DOHH2 (cell line): Measurements from ENCODE around the gene ANKRD13C.

Experiments used
- H3F3A ChIP-seq: fragments of 200-600 bp; sonication (generic), shearing (Covaris generic); 2 replicates; pipeline ENCODE4 v1.6.0; 2016; ENCODE audit warnings: antibody characterized with exemption, mild to moderate bottlenecking; ENCODE audit not compliant: control insufficient read depth, insufficient read depth
- H3K27ac ChIP-seq: fragments of 200-600 bp; sonication (generic); 2 replicates; pipeline ENCODE4 v1.5.1; 2014; ENCODE audit warnings: low read depth, mild to moderate bottlenecking, low read length, moderate library complexity
- H3K27me3 ChIP-seq: fragments of 200-600 bp; sonication (generic); 2 replicates; pipeline ENCODE4 v1.6.1; 2014; ENCODE audit warnings: mild to moderate bottlenecking, low read length, mixed read lengths; ENCODE audit not compliant: control insufficient read depth
- H3K36me3 ChIP-seq: fragments of 200-600 bp; sonication (generic); 2 replicates; pipeline ENCODE4 v1.6.1; 2014; ENCODE audit warnings: mild to moderate bottlenecking, low read length, moderate library complexity, mixed read lengths; ENCODE audit not compliant: control insufficient read depth
- H3K4me1 ChIP-seq: fragments of 200-600 bp; sonication (generic); 2 replicates; pipeline ENCODE4 v1.6.1; 2014; ENCODE audit warnings: mild to moderate bottlenecking, low read length, mixed read lengths; ENCODE audit not compliant: control insufficient read depth
- H3K4me2 ChIP-seq: fragments of 200-600 bp; sonication (generic); 2 replicates; pipeline ENCODE4 v1.6.0; 2014; ENCODE audit warnings: mild to moderate bottlenecking, low read length, moderate library complexity
- H3K4me3 ChIP-seq: fragments of 200-600 bp; sonication (generic); 2 replicates; pipeline ENCODE4 v1.5.1; 2014; ENCODE audit warnings: mild to moderate bottlenecking, low read length, mixed read lengths
- H3K79me2 ChIP-seq: fragments of 200-600 bp; sonication (generic); 2 replicates; pipeline ENCODE4 v1.6.1; 2014; ENCODE audit warnings: mild to moderate bottlenecking, low read length, mixed read lengths; ENCODE audit not compliant: control insufficient read depth
- H3K9me2 ChIP-seq: fragments of 200-600 bp; sonication (generic); replicated peaks from 2 replicates; pipeline ENCODE4 v1.6.1; 2014; ENCODE audit warnings: mild to moderate bottlenecking, low read length, mixed read lengths; ENCODE audit not compliant: control insufficient read depth
- H3K9me3 ChIP-seq: fragments of 200-600 bp; sonication (generic); 2 replicates; pipeline ENCODE4 v1.6.1; 2014; ENCODE audit warnings: antibody characterized with exemption, low read length, mixed read lengths; ENCODE audit not compliant: control insufficient read depth, insufficient read depth
- H4K20me1 ChIP-seq: fragments of 200-600 bp; sonication (generic); 2 replicates; pipeline ENCODE4 v1.6.0; 2014; ENCODE audit warnings: low read depth, mild to moderate bottlenecking, antibody characterized with exemption, low read length, moderate library complexity; ENCODE audit not compliant: control insufficient read depth, insufficient read depth
- EZH2phosphoT487 ChIP-seq: fragments of 200-600 bp; sonication (generic); IDR thresholded peaks from 2 replicates; pipeline ENCODE4 v1.6.1; 2017; ENCODE audit warnings: borderline replicate concordance, mild to moderate bottlenecking, antibody characterized with exemption, low read length, moderate library complexity, mixed read lengths
- TF ChIP-seq, protein P1 (sequence below): fragments of 200-600 bp; sonication (generic); IDR thresholded peaks from one replicate; pipeline ENCODE4 v1.5.1; 2014; ENCODE audit warnings: antibody characterized with exemption, mild to moderate bottlenecking, low read depth, low read length; ENCODE audit not compliant: poor library complexity, severe bottlenecking

The ANKRD13C gene

DNA sequence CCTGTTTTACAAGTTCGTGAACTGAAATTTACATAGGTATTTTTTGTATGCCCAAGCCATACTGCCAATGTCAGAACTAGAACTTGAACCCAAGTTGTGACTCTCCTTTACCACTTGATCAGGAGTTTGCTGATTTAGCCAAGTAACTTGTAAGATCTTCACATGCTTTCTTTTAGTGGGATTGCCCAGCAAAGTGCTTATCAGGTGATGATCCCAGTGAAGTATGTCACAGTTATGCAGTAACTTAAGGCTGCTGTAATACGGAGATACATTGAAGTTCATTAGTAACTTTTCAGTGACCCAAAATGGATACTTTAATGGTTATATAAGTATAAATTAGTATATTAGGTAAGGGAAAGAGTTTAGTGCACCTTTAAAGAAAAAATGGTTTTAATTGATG, 129.6 kb downstream of the ANKRD13C start:
- Histone ChIP-seq H4K20me1 (peaks cover 45% of the 10 kb centered on the region), H3K4me3 (no peak overlapping the region), H3K4me1 (peaks cover 39% of the 10 kb centered on the region), H3F3A (peaks cover 9% of the 10 kb centered on the region), H3K27ac (no peak overlapping the region), H3K36me3 (peaks cover 84% of the 10 kb centered on the region), H3K4me2 (peak overlapping the region; percentile 58), H3K27me3 (no peaks in the 10 kb centered on the region), H3K79me2 (peaks cover 97% of the 10 kb centered on the region), H3K9me2 (no peaks in the 10 kb centered on the region), H3K9me3 (no peaks in the 10 kb centered on the region)
- TF ChIP-seq EZH2phosphoT487, result no peak
- TF ChIP-seq, protein P1, sequence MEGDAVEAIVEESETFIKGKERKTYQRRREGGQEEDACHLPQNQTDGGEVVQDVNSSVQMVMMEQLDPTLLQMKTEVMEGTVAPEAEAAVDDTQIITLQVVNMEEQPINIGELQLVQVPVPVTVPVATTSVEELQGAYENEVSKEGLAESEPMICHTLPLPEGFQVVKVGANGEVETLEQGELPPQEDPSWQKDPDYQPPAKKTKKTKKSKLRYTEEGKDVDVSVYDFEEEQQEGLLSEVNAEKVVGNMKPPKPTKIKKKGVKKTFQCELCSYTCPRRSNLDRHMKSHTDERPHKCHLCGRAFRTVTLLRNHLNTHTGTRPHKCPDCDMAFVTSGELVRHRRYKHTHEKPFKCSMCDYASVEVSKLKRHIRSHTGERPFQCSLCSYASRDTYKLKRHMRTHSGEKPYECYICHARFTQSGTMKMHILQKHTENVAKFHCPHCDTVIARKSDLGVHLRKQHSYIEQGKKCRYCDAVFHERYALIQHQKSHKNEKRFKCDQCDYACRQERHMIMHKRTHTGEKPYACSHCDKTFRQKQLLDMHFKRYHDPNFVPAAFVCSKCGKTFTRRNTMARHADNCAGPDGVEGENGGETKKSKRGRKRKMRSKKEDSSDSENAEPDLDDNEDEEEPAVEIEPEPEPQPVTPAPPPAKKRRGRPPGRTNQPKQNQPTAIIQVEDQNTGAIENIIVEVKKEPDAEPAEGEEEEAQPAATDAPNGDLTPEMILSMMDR, result no peak

DNA sequence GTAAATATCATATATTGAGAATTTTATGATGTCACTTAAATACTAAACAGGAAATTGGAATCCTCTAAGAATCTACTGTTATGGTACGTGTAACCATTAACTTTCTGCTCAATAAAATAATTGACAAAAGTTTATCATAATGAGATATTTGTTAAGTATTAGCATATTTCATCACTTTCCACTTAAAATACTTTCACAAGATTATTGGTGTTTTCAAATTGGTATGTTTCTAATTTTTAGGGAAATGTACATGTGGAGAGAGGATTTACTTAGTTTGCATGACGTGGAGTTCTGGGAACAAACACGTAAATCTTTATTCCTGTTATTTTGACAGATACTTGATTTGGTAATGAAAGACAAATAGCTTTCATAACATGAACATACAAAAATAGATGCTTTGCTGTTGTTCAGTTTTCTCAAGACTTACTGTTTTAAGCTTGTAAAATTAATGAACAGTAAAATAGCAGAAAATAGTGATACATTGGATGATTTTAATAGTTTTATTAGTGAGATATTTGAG, 131.7 kb downstream of the ANKRD13C start:
- no peaks in the 10 kb centered on the region for H3K9me2 ChIP-seq
- TF ChIP-seq EZH2phosphoT487, result no peak
- TF ChIP-seq, protein P1, result no peak
- peaks cover 17% of the 10 kb centered on the region for H3F3A ChIP-seq
- H3K4me1 ChIP-seq, result peaks cover 51% of the 10 kb centered on the region
- H3K9me3 ChIP-seq, result no peaks in the 10 kb centered on the region
- peak overlapping the region; percentile 86 for H3K27ac ChIP-seq
- H4K20me1 ChIP-seq, result peaks cover 42% of the 10 kb centered on the region
- peak overlapping the region; percentile 87 for H3K4me3 ChIP-seq
- peak overlapping the region; percentile 58 for H3K4me2 ChIP-seq
- H3K79me2 ChIP-seq, result peaks cover 97% of the 10 kb centered on the region
- peaks cover 62% of the 10 kb centered on the region for H3K36me3 ChIP-seq
- no peaks in the 10 kb centered on the region for H3K27me3 ChIP-seq

DNA sequence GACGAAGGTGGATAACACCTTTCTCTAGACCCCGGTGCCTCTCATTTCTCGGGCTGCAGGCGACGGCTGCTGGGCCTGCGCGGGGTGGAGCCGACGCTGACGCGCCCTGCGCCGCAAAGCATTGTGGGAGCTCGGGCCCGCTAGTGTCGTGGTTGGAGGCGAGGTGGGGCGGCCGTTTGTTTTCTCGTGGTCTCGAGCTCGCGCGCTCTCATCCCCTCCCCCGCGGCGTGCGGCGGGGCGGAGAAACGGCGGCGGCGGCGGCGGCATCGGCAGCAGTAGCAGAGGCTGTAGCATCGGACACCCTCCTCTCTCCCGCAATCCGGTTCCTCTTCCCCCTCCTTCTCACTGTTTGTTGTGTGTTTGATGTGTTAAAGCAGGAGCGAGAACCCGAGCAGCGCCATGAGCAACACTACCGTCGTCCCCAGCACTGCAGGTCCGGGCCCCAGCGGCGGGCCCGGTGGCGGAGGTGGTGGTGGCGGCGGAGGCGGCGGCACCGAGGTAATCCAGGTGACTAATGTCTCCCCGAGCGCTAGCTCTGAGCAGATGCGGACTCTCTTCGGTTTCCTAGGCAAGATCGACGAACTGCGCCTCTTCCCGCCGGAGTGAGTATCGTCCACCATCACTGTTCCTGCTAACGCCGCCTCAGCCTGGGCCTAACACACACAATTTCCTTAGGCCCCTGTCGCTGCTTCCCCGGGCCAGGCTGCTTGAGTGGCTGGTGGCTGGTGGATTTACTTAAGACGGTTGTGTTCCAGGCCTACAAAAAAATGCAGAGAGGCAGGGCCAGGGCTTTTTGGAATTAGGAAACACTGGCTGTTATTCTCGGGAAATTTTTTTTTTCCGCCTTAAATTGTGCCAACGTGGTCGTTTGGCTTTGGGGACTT, 133.0 kb downstream of the ANKRD13C start, which contains the start of gene SRSF11:
TSS of gene SRSF11 (plus strand) at position 143 of the 884 bp plus-strand sequence. CDS start at position 400, 257 bp downstream.
- Histone ChIP-seq H3K27me3 (no peaks in the 10 kb centered on the region), H3K9me3 (no peaks in the 10 kb centered on the region), H3K4me2 (peak within 1 kb of the TSS; percentile 58), H3K79me2 (peaks cover 97% of the 10 kb centered on the region), H3K9me2 (no peaks in the 10 kb centered on the region), H3K36me3 (peaks cover 54% of the 10 kb centered on the region), H3K4me1 (peaks cover 47% of the 10 kb centered on the region), H3K27ac (peak within 1 kb of the TSS; percentile 86), H3K4me3 (peak within 1 kb of the TSS; percentile 87), H3F3A (peaks cover 17% of the 10 kb centered on the region), H4K20me1 (peaks cover 34% of the 10 kb centered on the region)
- TF ChIP-seq, protein P1, result peak; percentile 39
- TF ChIP-seq EZH2phosphoT487, result no peak
